Spleen (tissue), 7 donors: Measurements from ENCODE around the gene DSCAML1.

Experiments used
- CTCF ChIP-seq, 11 experiments: fragments of 200-600 bp in 7 of 11; fragments of 450-650 bp in 4 of 11; sonication (generic) in 4 of 11; IDR thresholded peaks in 8 of 11; conservative IDR thresholded peaks in 3 of 11; 1 replicate in 7 of 11; 2 replicates in 4 of 11; pipeline versions ENCODE4 v1.4.0 to v1.8.0; 2016 to 2021; ENCODE audit warnings: antibody characterized with exemption in 11 of 11, inconsistent platforms in 4 of 11, mild to moderate bottlenecking in 1 of 11
- POLR2AphosphoS5 ChIP-seq, 3 donors: sonication (generic); formaldehyde crosslinking; IDR thresholded peaks; one replicate each; pipeline ENCODE4 v1.5.1; 2017; ENCODE audit warnings: antibody characterized with exemption in 3 of 3
- donor health status: DM: no; HTN: no; CAD: no; lungs with moderate emphysema.
- donor health status: DM: no; HTN: no; CAD: no.
- donor health status: DM: no; HTN: no; CAD: no.

DNA sequence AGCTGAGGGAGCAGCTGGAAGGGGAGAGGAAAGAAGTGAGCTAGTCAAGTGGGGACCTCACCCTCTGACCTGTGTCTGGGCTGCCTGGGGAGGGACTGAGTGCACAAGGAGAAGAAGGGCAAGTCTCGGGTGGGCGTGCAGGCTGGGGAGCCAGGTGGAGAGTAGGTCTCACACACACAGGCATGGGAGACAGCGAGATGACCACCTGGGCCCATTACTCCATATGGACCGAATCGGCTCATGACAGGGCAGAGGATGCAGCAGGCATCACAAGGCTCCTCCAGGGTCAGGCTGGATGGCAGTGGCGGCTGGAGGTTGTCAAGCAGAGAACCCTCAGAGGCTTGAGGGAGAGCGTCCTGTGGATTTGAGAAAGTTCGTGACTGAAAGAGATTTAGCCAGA is 405.8 kb downstream of the DSCAML1 start:
- TF ChIP-seq CTCF (IDR thresholded peaks at IDR 0.05 in 8 of 11, conservative IDR thresholded peaks at IDR 0.05 in 3 of 11) = no peak
- no peak for TF ChIP-seq POLR2AphosphoS5 (IDR thresholded peaks at IDR 0.05)
